B cell (primary cell): ENCODE results near the gene TRIO. TPM values are rescaled to one million over a fixed set of nuclear protein-coding genes. Genes with fewer than 3 reads are reported as not detected.

Experiments used
- ATAC-seq: fragments of 200-7000 bp; cut with Tn5 transposase; one replicate; pipeline ENCODE4 v1.10.0; 2021; ENCODE audit warnings: low read depth, mild to moderate bottlenecking, moderate number of reproducible peaks, moderate library complexity
- CTCF ChIA-PET: fragments of 350-600 bp; sonication (Branson Sonifier 250); formaldehyde crosslinking; loops from one replicate; lab custom pipeline; 2021; ENCODE audit warnings: antibody characterized with exemption, inconsistent platforms; lab: Charles Lee
- POLR2A ChIA-PET: fragments of 350-600 bp; sonication (Branson Sonifier 250); formaldehyde crosslinking; loops from one replicate; lab custom pipeline; 2021; ENCODE audit warnings: antibody characterized with exemption; lab: Charles Lee
- DNase-seq: peaks from one replicate; pipeline ENCODE4 v3.0.0; 2013
- H2AFZ ChIP-seq: 2 replicates; pipeline ENCODE4 v1.6.1; 2012; ENCODE audit warnings: mild to moderate bottlenecking, low read depth, low read length; ENCODE audit not compliant: insufficient read depth, poor library complexity, severe bottlenecking
- H3K27ac ChIP-seq, 2 donors: 1 replicate in 1 of 2; 2 replicates in 1 of 2; pipeline ENCODE4 v1.5.1; 2012 to 2013; ENCODE audit warnings: low read length in 2 of 2, mild to moderate bottlenecking in 2 of 2, moderate library complexity in 1 of 2
- H3K27me3 ChIP-seq, 4 experiments: fragments of 200-600 bp in 1 of 4; sonication (generic) in 1 of 4; replicated peaks in 1 of 4; 1 replicate in 2 of 4; 2 replicates in 2 of 4; pipeline versions ENCODE4 v1.6.1 to v1.7.0; 2013 to 2016; ENCODE audit warnings: low read length in 3 of 4, mild to moderate bottlenecking in 2 of 4, mixed read lengths in 1 of 4, moderate library complexity in 1 of 4; ENCODE audit not compliant: insufficient read depth in 4 of 4, control insufficient read depth in 3 of 4; ENCODE audit errors: control extremely low read depth in 1 of 4
- H3K36me3 ChIP-seq, 2 experiments: replicated peaks in 1 of 2; 1 replicate in 1 of 2; 2 replicates in 1 of 2; pipeline versions ENCODE4 v1.6.1 to v1.7.1; 2013; ENCODE audit warnings: low read length in 1 of 2; ENCODE audit not compliant: insufficient read depth in 2 of 2, control insufficient read depth in 1 of 2; ENCODE audit errors: control extremely low read depth in 1 of 2, extremely low read depth in 1 of 2
- H3K4me1 ChIP-seq, 2 donors: fragments of 200-600 bp in 1 of 2; sonication (generic) in 1 of 2; 1 replicate in 1 of 2; 2 replicates in 1 of 2; pipeline versions ENCODE4 v1.5.1 to v1.6.1; 2013 to 2017; ENCODE audit warnings: low read length in 2 of 2; ENCODE audit not compliant: control insufficient read depth in 2 of 2, insufficient read depth in 2 of 2
- H3K4me2 ChIP-seq: replicated peaks from 2 replicates; pipeline ENCODE3; 2012; ENCODE audit warnings: mild to moderate bottlenecking, low read depth, low read length; ENCODE audit not compliant: poor library complexity, severe bottlenecking
- H3K4me3 ChIP-seq, 5 experiments: fragments of 200-600 bp in 1 of 5; sonication (generic) in 1 of 5; 1 replicate in 3 of 5; 2 replicates in 2 of 5; pipeline versions ENCODE4 v1.5.1 to v1.7.0; 2011 to 2016; ENCODE audit warnings: low read length in 4 of 5, mild to moderate bottlenecking in 4 of 5, low read depth in 2 of 5, control low read depth in 1 of 5, moderate library complexity in 1 of 5; ENCODE audit not compliant: insufficient read depth in 1 of 5; ENCODE audit errors: control extremely low read depth in 1 of 5, extremely low read depth in 1 of 5
- H3K79me2 ChIP-seq: fragments of 200-600 bp; sonication (generic); one replicate; pipeline ENCODE4 v1.6.0; 2016; ENCODE audit warnings: low read length; ENCODE audit not compliant: control insufficient read depth, insufficient read depth
- H3K9ac ChIP-seq: fragments of 200-600 bp; sonication (generic); 2 replicates; pipeline ENCODE4 v1.6.1; 2017; ENCODE audit warnings: mild to moderate bottlenecking, low read length, moderate library complexity
- H3K9me3 ChIP-seq, 3 donors: one replicate each; pipeline versions ENCODE4 v1.6.1 to v1.7.1; 2013; ENCODE audit warnings: low read length in 2 of 3; ENCODE audit not compliant: control insufficient read depth in 2 of 3, insufficient read depth in 1 of 3; ENCODE audit errors: control extremely low read depth in 1 of 3
- H4K20me1 ChIP-seq: 2 replicates; pipeline ENCODE4 v1.6.0; 2012; ENCODE audit warnings: mild to moderate bottlenecking, low read length; ENCODE audit not compliant: insufficient read depth, control insufficient read depth, poor library complexity, severe bottlenecking
- H3K27ac Mint-ChIP-seq: one replicate; pipeline ENCODE4 v1.8.0; 2021; ENCODE audit warnings: mixed read lengths
- H3K27me3 Mint-ChIP-seq: one replicate; pipeline ENCODE4 v1.8.0; 2021; ENCODE audit warnings: mixed read lengths
- H3K4me1 Mint-ChIP-seq: one replicate; pipeline ENCODE4 v1.8.0; 2021; ENCODE audit warnings: mixed read lengths
- H3K4me3 Mint-ChIP-seq: one replicate; pipeline ENCODE4 v1.8.0; 2021; ENCODE audit warnings: mixed read lengths
- H3K9me3 Mint-ChIP-seq: one replicate; pipeline ENCODE4 v1.8.0; 2022; ENCODE audit warnings: mixed read lengths; ENCODE audit not compliant: insufficient read depth
- CTCF ChIP-seq: fragments of 200-600 bp; IDR thresholded peaks from one replicate; pipeline ENCODE4 v1.8.0; 2022; ENCODE audit warnings: antibody characterized with exemption, mild to moderate bottlenecking
- EZH2 ChIP-seq: IDR thresholded peaks from 2 replicates; pipeline ENCODE4 v1.6.1; 2012; ENCODE audit warnings: borderline replicate concordance, low read depth, mild to moderate bottlenecking, moderate library complexity, low read length; ENCODE audit not compliant: insufficient read depth, poor library complexity, severe bottlenecking
- WGBS: methylation state at CpG from one replicate; pipeline ENCODE4 v1.1.5; 2013; ENCODE audit warnings: missing lambda C conversion rate; ENCODE audit not compliant: insufficient coverage; 5-methylcytosine and 5-hydroxymethylcytosine counted together
- intact Hi-C: fragments of 100-400 bp; cut with micrococcal nuclease; formaldehyde crosslinking; loops from one replicate; pipeline ENCODE4 v1.10.0; 2022
- polyA plus RNA-seq: library from polyadenylated mRNA; depleted of rRNA; stranded (reverse); fragments of >200 nt; gene quantifications from 2 replicates; pipeline ENCODE4 v1.2.3, GENCODE V29; 2012
- total RNA-seq, 2 donors: library from RNA; stranded (reverse); fragments of 120-200 nt in 1 of 2; gene quantifications; 1 replicate in 1 of 2; 2 replicates in 1 of 2; pipeline versions ENCODE4 v1.2.3 to v1.2.4, GENCODE V29; 2013 to 2022

The TRIO gene
- total and polyA plus RNA-seq, 2 donors (not counting 1 experiment from before 2014, with no cell fraction given), result 90.5 to 479 TPM

- ATAC-seq, result peak; percentile 95
- 18% methylated on average over 2 of the region's 3 CpGs for WGBS
Observed at GRCh38 chr5:14342306-14342705, 199.2 kb downstream of the TRIO start.

More at GRCh38 chr5:14342306-14342705, 199.2 kb downstream of the TRIO start:
- POLR2A ChIA-PET, result interaction anchor here (0.7 kb wide), 1 partner anchor 421 kb away, joined by 5 read pairs; no protein-coding TSS in a partner anchor
- H3K4me2 ChIP-seq, result peak overlapping the region; percentile 64
- H3K9ac ChIP-seq, result peak overlapping the region; percentile 39
- H3K27me3 Mint-ChIP-seq, result no peaks in the 10 kb centered on the region
- H2AFZ ChIP-seq, result no peak overlapping the region
- intact Hi-C loops, result loop anchor here (1.0 to 5.0 kb wide), 3 partner anchors 10 to 530 kb away; partner anchors contain the start of gene ANKH
- peak overlapping the region; percentile 70 for H3K4me3 Mint-ChIP-seq
- CTCF ChIA-PET, result interaction anchor here (1.8 kb wide), 1 partner anchor 10 kb away, joined by 16 read pairs; no protein-coding TSS in a partner anchor
- peak overlapping the region in 3 of 5 experiments; percentile 2 to 31 (median 3) for H3K4me3 ChIP-seq
- peaks cover 42% of the 10 kb centered on the region for H3K79me2 ChIP-seq
- peak overlapping the region; percentile 82 for H3K27ac Mint-ChIP-seq
- peak; percentile 62 for DNase-seq
- H3K4me1 Mint-ChIP-seq, result peaks cover 46% of the 10 kb centered on the region
- no peak for TF ChIP-seq CTCF
- TF ChIP-seq EZH2, result no peak
- H4K20me1 ChIP-seq, result peaks cover 5% of the 10 kb centered on the region
- H3K4me1 ChIP-seq, result peaks cover 33 to 38% of the 10 kb centered on the region in 2 donors
- H3K9me3 ChIP-seq, result no peaks in the 10 kb centered on the region
- H3K27ac ChIP-seq, result peak overlapping the region; percentile 45 to 59
- no peaks in the 10 kb centered on the region for H3K9me3 Mint-ChIP-seq
- peaks cover 2 to 35% of the 10 kb centered on the region in 2 experiments for H3K36me3 ChIP-seq
- no peaks in the 10 kb centered on the region for H3K27me3 ChIP-seq
